CD14-positive monocyte (primary cell): ENCODE measurements around the gene SLC12A8. TPM values are rescaled to one million over a fixed set of nuclear protein-coding genes. Genes with fewer than 3 reads are reported as not detected.
A peak's percentile ranks its signal among the peaks of the same experiment; 100 is the strongest.

ENCODE experiments used
- DNase-seq, 3 donors: peaks; one replicate each; pipeline ENCODE4 v3.0.0-alpha.2; 2011 to 2022
- H2AFZ ChIP-seq: 2 replicates; pipeline ENCODE4 v1.6.0; 2012; ENCODE audit warnings: mild to moderate bottlenecking, low read depth, low read length, inconsistent platforms; ENCODE audit not compliant: insufficient read depth, poor library complexity, severe bottlenecking
- H3K27ac ChIP-seq, 2 donors: 1 replicate in 1 of 2; 2 replicates in 1 of 2; pipeline ENCODE4 v1.5.1; 2012 to 2013; ENCODE audit warnings: low read length in 2 of 2, control low read depth in 1 of 2, inconsistent platforms in 1 of 2, low read depth in 1 of 2, mild to moderate bottlenecking in 1 of 2
- H3K27me3 ChIP-seq, 2 donors: one replicate each; pipeline versions ENCODE4 v1.6.0 to v1.6.1; 2011 to 2013; ENCODE audit warnings: low read length in 2 of 2; ENCODE audit not compliant: control insufficient read depth in 2 of 2, insufficient read depth in 2 of 2
- H3K36me3 ChIP-seq, 2 donors: replicated peaks in 1 of 2; 1 replicate in 1 of 2; 2 replicates in 1 of 2; pipeline versions ENCODE4 v1.5.1 to v1.6.1; 2012 to 2013; ENCODE audit warnings: low read length in 2 of 2, control low read depth in 1 of 2, inconsistent platforms in 1 of 2, mild to moderate bottlenecking in 1 of 2; ENCODE audit not compliant: insufficient read depth in 2 of 2, control insufficient read depth in 1 of 2
- H3K4me1 ChIP-seq, 2 donors: 1 replicate in 1 of 2; 2 replicates in 1 of 2; pipeline versions ENCODE4 v1.5.1 to v1.6.1; 2012 to 2013; ENCODE audit warnings: low read length in 2 of 2, control low read depth in 1 of 2, inconsistent platforms in 1 of 2, mild to moderate bottlenecking in 1 of 2, moderate library complexity in 1 of 2; ENCODE audit not compliant: insufficient read depth in 2 of 2, control insufficient read depth in 1 of 2
- H3K4me2 ChIP-seq: replicated peaks from 2 replicates; pipeline ENCODE3; 2012; ENCODE audit warnings: low read length, moderate library complexity, mild to moderate bottlenecking; ENCODE audit not compliant: poor library complexity, severe bottlenecking; ENCODE audit errors: extremely low read depth
- H3K4me3 ChIP-seq, 3 experiments: fragments of 200-600 bp in 1 of 3; sonication (generic) in 1 of 3; replicated peaks in 1 of 3; 1 replicate in 2 of 3; 2 replicates in 1 of 3; pipeline ENCODE4 v1.5.1; 2011 to 2013; ENCODE audit warnings: low read length in 3 of 3, mild to moderate bottlenecking in 3 of 3, control low read depth in 2 of 3, low read depth in 2 of 3, inconsistent platforms in 1 of 3, moderate library complexity in 1 of 3
- H3K79me2 ChIP-seq: 2 replicates; pipeline ENCODE4 v1.6.0; 2012; ENCODE audit warnings: mild to moderate bottlenecking, control low read depth, inconsistent platforms, low read length, moderate library complexity; ENCODE audit not compliant: insufficient read depth
- H3K9ac ChIP-seq: 2 replicates; pipeline ENCODE4 v1.6.0; 2017; ENCODE audit warnings: low read length, mild to moderate bottlenecking; ENCODE audit not compliant: insufficient read depth, poor library complexity, severe bottlenecking
- H3K9me3 ChIP-seq, 2 donors: replicated peaks in 1 of 2; 1 replicate in 1 of 2; 2 replicates in 1 of 2; pipeline versions ENCODE4 v1.5.1 to v1.6.1; 2012 to 2013; ENCODE audit warnings: low read length in 2 of 2, control low read depth in 1 of 2; ENCODE audit not compliant: control insufficient read depth in 1 of 2, insufficient read depth in 1 of 2
- H4K20me1 ChIP-seq: 2 replicates; pipeline ENCODE4 v1.6.0; 2012; ENCODE audit warnings: mild to moderate bottlenecking, low read length, control low read depth, moderate library complexity; ENCODE audit not compliant: insufficient read depth
- H3K27ac Mint-ChIP-seq, 7 donors: one replicate each; pipeline ENCODE4 v1.8.0; 2020; ENCODE audit warnings: mild to moderate bottlenecking in 7 of 7, mixed read lengths in 7 of 7, moderate library complexity in 6 of 7, inconsistent platforms in 2 of 7
- H3K27me3 Mint-ChIP-seq, 3 donors: one replicate each; pipeline ENCODE4 v1.8.0; 2021 to 2022; ENCODE audit warnings: low read depth in 3 of 3, mild to moderate bottlenecking in 3 of 3, mixed read lengths in 3 of 3, moderate library complexity in 3 of 3, inconsistent platforms in 1 of 3
- H3K36me3 Mint-ChIP-seq, 2 donors: one replicate each; pipeline ENCODE4 v1.8.0; 2020; ENCODE audit warnings: mixed read lengths in 2 of 2, inconsistent platforms in 1 of 2, mild to moderate bottlenecking in 1 of 2
- H3K4me1 Mint-ChIP-seq: one replicate; pipeline ENCODE4 v1.8.0; 2020; ENCODE audit warnings: mild to moderate bottlenecking, mixed read lengths
- H3K4me3 Mint-ChIP-seq, 2 donors: one replicate each; pipeline ENCODE4 v1.8.0; 2020; ENCODE audit warnings: mild to moderate bottlenecking in 2 of 2, mixed read lengths in 2 of 2, moderate library complexity in 1 of 2
- H3K9me3 Mint-ChIP-seq, 7 donors: one replicate each; pipeline ENCODE4 v1.8.0; 2020 to 2022; ENCODE audit warnings: mixed read lengths in 7 of 7, mild to moderate bottlenecking in 6 of 7, moderate library complexity in 6 of 7, inconsistent platforms in 2 of 7
- CTCF ChIP-seq: fragments of 200-600 bp; IDR thresholded peaks from one replicate; pipeline ENCODE4 v1.8.0; 2022; ENCODE audit warnings: antibody characterized with exemption, mild to moderate bottlenecking
- WGBS: methylation state at CpG from one replicate; pipeline ENCODE4 v1.1.5; 2013; ENCODE audit warnings: missing lambda C conversion rate; ENCODE audit not compliant: insufficient coverage; 5-methylcytosine and 5-hydroxymethylcytosine counted together
- intact Hi-C, 2 donors: fragments of 100-400 bp; cut with micrococcal nuclease; formaldehyde crosslinking; loops; one replicate each; pipeline versions ENCODE4 v1.15.0 to v1.15.1; 2023
- polyA plus RNA-seq, 3 donors: library from polyadenylated mRNA; depleted of rRNA in 1 of 3; unstranded in 2 of 3; stranded (reverse) in 1 of 3; fragments of 300-500 nt in 2 of 3; fragments of >200 nt in 1 of 3; fragmentation: Illumina TruSeq in 2 of 3; gene quantifications; 1 replicate in 2 of 3; 2 replicates in 1 of 3; pipeline ENCODE4 v1.2.3, GENCODE V29; 2012 to 2021

SLC12A8 gene
- polyA plus RNA-seq, 3 donors = 0.23 to 0.46 (median 0.35) TPM

GRCh38 chr3:125186800-125187598 lies 25.5 kb downstream of the SLC12A8 start:
- no peak overlapping the region for H3K27ac ChIP-seq
- H3K4me3 ChIP-seq = no peak overlapping the region
- peaks cover 1 to 4% (median 3%) of the 10 kb centered on the region in 3 donors for H3K27me3 Mint-ChIP-seq
- H3K9me3 ChIP-seq = no peaks in the 10 kb centered on the region
- 98% methylated on average over 15 of the region's 20 CpGs for WGBS
- no peak for DNase-seq
- no peaks in the 10 kb centered on the region for H3K27me3 ChIP-seq
- no peak overlapping the region for H3K4me2 ChIP-seq
- intact Hi-C loops = no loop called here
- no peaks in the 10 kb centered on the region for H4K20me1 ChIP-seq
- peak overlapping the region in 1 of 7 donors; percentile 32 for H3K27ac Mint-ChIP-seq
- no peak overlapping the region for H2AFZ ChIP-seq
- H3K9me3 Mint-ChIP-seq = no peaks in the 10 kb centered on the region
- H3K4me3 Mint-ChIP-seq = no peak overlapping the region
- no peaks in the 10 kb centered on the region for H3K36me3 ChIP-seq
- no peaks in the 10 kb centered on the region for H3K79me2 ChIP-seq
- H3K36me3 Mint-ChIP-seq = no peaks in the 10 kb centered on the region
- no peak overlapping the region for H3K9ac ChIP-seq
- H3K4me1 ChIP-seq = no peaks in the 10 kb centered on the region
- TF ChIP-seq CTCF = no peak
- H3K4me1 Mint-ChIP-seq = peaks cover 3% of the 10 kb centered on the region

- H3K4me2 ChIP-seq = no peak overlapping the region
- H3K27ac ChIP-seq = no peak overlapping the region
- no peaks in the 10 kb centered on the region for H3K9me3 Mint-ChIP-seq
- H3K4me1 Mint-ChIP-seq = no peaks in the 10 kb centered on the region
- no peak overlapping the region for H2AFZ ChIP-seq
- no peak overlapping the region for H3K9ac ChIP-seq
- H3K9me3 ChIP-seq = no peaks in the 10 kb centered on the region
- no peak overlapping the region for H3K4me3 ChIP-seq
- no peak for TF ChIP-seq CTCF
- H3K4me3 Mint-ChIP-seq = no peak overlapping the region
- no peaks in the 10 kb centered on the region for H3K4me1 ChIP-seq
- no peaks in the 10 kb centered on the region for H3K36me3 Mint-ChIP-seq
- no peaks in the 10 kb centered on the region for H3K27me3 ChIP-seq
- peak overlapping the region in 1 of 7 donors; percentile 41 for H3K27ac Mint-ChIP-seq
- DNase-seq = no peak
- no peaks in the 10 kb centered on the region for H3K79me2 ChIP-seq
- H4K20me1 ChIP-seq = no peaks in the 10 kb centered on the region
- H3K36me3 ChIP-seq = no peaks in the 10 kb centered on the region
- peaks cover 1 to 4% (median 3%) of the 10 kb centered on the region in 3 donors for H3K27me3 Mint-ChIP-seq
- 83% methylated on average over 10 of the region's 10 CpGs for WGBS
- intact Hi-C loops = no loop called here
Observed at GRCh38 chr3:125186261-125186787, 26.2 kb downstream of the SLC12A8 start.
